Astrocyte (in vitro differentiated cells and primary cell): ENCODE results near the gene BHLHE23.

Source experiments
- CTCF ChIP-seq: IDR thresholded peaks from 2 replicates; pipeline ENCODE4 v1.5.1; 2011; ENCODE audit warnings: low read depth, mild to moderate bottlenecking, inconsistent platforms, low read length, moderate library complexity; ENCODE audit not compliant: insufficient read depth
- EZH2 ChIP-seq: IDR thresholded peaks from 2 replicates; pipeline ENCODE4 v1.6.1; 2012; ENCODE audit warnings: mild to moderate bottlenecking, low read length, inconsistent platforms; ENCODE audit not compliant: insufficient read depth

GRCh38 chr20:62991196-62991807 is 15.5 kb downstream of the BHLHE23 start:
- TF ChIP-seq CTCF: no peak
- peak; percentile 1 for TF ChIP-seq EZH2
